MM.1S (cell line): Measurements from ENCODE around the gene ANTXR1.

ENCODE experiments used
- DNase-seq: peaks from one replicate; pipeline ENCODE4 v3.0.0-alpha.2; 2015
- H2AFZ ChIP-seq: fragments of 300-600 bp; sonication (generic); 2 replicates; pipeline ENCODE4 v1.6.0; 2016; ENCODE audit warnings: antibody characterized with exemption, low read length
- H3F3A ChIP-seq: fragments of 300-600 bp; sonication (generic); 2 replicates; pipeline ENCODE4 v1.6.1; 2016; ENCODE audit warnings: mild to moderate bottlenecking, antibody characterized with exemption, low read length, moderate library complexity, mixed read lengths; ENCODE audit not compliant: insufficient read depth
- H3K27ac ChIP-seq: fragments of 300-600 bp; sonication (generic); 2 replicates; pipeline ENCODE4 v1.5.1; 2016; ENCODE audit warnings: mild to moderate bottlenecking, low read length
- H3K27me3 ChIP-seq: fragments of 300-600 bp; sonication (generic); replicated peaks from 2 replicates; pipeline ENCODE4 v1.6.0; 2016; ENCODE audit warnings: low read length; ENCODE audit not compliant: insufficient read depth
- H3K36me3 ChIP-seq: fragments of 300-600 bp; sonication (generic); replicated peaks from 2 replicates; pipeline ENCODE4 v1.6.1; 2016; ENCODE audit warnings: mild to moderate bottlenecking, low read length, mixed read lengths; ENCODE audit not compliant: insufficient read depth
- H3K4me1 ChIP-seq: fragments of 300-600 bp; sonication (generic); 2 replicates; pipeline ENCODE4 v1.6.1; 2016; ENCODE audit warnings: low read length, mixed read lengths
- H3K4me2 ChIP-seq: fragments of 300-600 bp; sonication (generic); 2 replicates; pipeline ENCODE4 v1.6.0; 2016; ENCODE audit warnings: low read depth, low read length
- H3K4me3 ChIP-seq: fragments of 300-600 bp; sonication (generic); 2 replicates; pipeline ENCODE4 v1.5.1; 2016; ENCODE audit warnings: low read length, mixed read lengths
- H3K79me2 ChIP-seq: fragments of 300-600 bp; sonication (generic); 2 replicates; pipeline ENCODE4 v1.6.1; 2016; ENCODE audit warnings: mixed run types, low read length, mixed read lengths
- H3K9ac ChIP-seq: fragments of 300-600 bp; sonication (generic); 2 replicates; pipeline ENCODE4 v1.6.1; 2016; ENCODE audit warnings: low read length, mixed read lengths
- H3K9me2 ChIP-seq: fragments of 300-600 bp; sonication (generic); replicated peaks from 2 replicates; pipeline ENCODE4 v1.6.1; 2016; ENCODE audit warnings: mild to moderate bottlenecking, low read length, mixed read lengths; ENCODE audit not compliant: insufficient read depth
- H3K9me3 ChIP-seq: fragments of 300-600 bp; sonication (generic); replicated peaks from 2 replicates; pipeline ENCODE4 v1.6.1; 2016; ENCODE audit warnings: mild to moderate bottlenecking, low read length, mixed read lengths; ENCODE audit not compliant: insufficient read depth
- H4K20me1 ChIP-seq: fragments of 300-600 bp; sonication (generic); 2 replicates; pipeline ENCODE4 v1.6.1; 2016; ENCODE audit warnings: mild to moderate bottlenecking, low read length, moderate library complexity, mixed read lengths; ENCODE audit not compliant: insufficient read depth
- CTCF ChIP-seq: fragments of 300-600 bp; sonication (generic); IDR thresholded peaks from 2 replicates; pipeline ENCODE4 v1.5.1; 2016; ENCODE audit warnings: antibody characterized with exemption, low read length, mixed read lengths
- EZH2 ChIP-seq: fragments of 300-600 bp; sonication (generic); optimal IDR thresholded peaks from 2 replicates; pipeline ENCODE3; 2017; ENCODE audit warnings: low read depth, mild to moderate bottlenecking, antibody characterized with exemption, low read length, mixed read lengths
- EZH2phosphoT487 ChIP-seq: fragments of 300-600 bp; sonication (generic); IDR thresholded peaks from 2 replicates; pipeline ENCODE4 v1.6.1; 2018; ENCODE audit warnings: antibody characterized with exemption, low read length

Gene ANTXR1

GRCh38 chr2:69183659-69184058 lies 170.7 kb downstream of the ANTXR1 start:
- Histone ChIP-seq H3K79me2 (no peaks in the 10 kb centered on the region), H4K20me1 (no peaks in the 10 kb centered on the region), H2AFZ (no peak overlapping the region), H3F3A (no peaks in the 10 kb centered on the region), H3K4me1 (no peaks in the 10 kb centered on the region), H3K4me2 (no peak overlapping the region), H3K27ac (no peak overlapping the region), H3K4me3 (no peak overlapping the region), H3K27me3 (no peaks in the 10 kb centered on the region), H3K9ac (no peak overlapping the region), H3K36me3 (no peaks in the 10 kb centered on the region), H3K9me2 (no peaks in the 10 kb centered on the region), H3K9me3 (no peaks in the 10 kb centered on the region)
- TF ChIP-seq EZH2phosphoT487 (no peak), EZH2 (no peak), CTCF (no peak)
- DNase-seq, result no peak

DNA sequence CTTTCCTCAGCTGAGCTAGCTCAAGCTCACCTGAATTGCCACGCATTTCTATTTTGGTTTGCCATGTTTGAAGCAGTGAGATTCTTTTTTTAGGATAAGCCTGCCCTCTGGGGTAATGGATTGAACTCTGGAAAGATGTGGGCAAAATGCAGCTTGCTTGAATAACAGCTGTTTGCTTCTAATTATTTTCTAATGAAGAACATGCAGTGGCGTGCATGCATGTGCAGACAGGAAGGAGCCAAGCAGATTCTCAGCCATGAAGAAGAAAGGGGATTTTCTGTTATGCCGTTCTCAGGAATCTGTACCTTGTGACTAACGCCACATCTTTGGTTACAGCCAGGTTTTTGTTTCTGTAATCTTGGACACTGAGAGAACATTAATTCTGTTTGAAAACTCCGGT lies 171.2 kb downstream of the ANTXR1 start:
- H3K4me2 ChIP-seq, result no peak overlapping the region
- no peak overlapping the region for H3K4me3 ChIP-seq
- H3K4me1 ChIP-seq, result no peaks in the 10 kb centered on the region
- no peaks in the 10 kb centered on the region for H3K79me2 ChIP-seq
- no peak overlapping the region for H3K9ac ChIP-seq
- no peaks in the 10 kb centered on the region for H4K20me1 ChIP-seq
- H3K36me3 ChIP-seq, result no peaks in the 10 kb centered on the region
- H3K9me3 ChIP-seq, result no peaks in the 10 kb centered on the region
- no peak for DNase-seq
- H3K27me3 ChIP-seq, result no peaks in the 10 kb centered on the region
- no peak overlapping the region for H2AFZ ChIP-seq
- TF ChIP-seq EZH2phosphoT487 (no peak), EZH2 (no peak), CTCF (no peak)
- H3F3A ChIP-seq, result no peaks in the 10 kb centered on the region
- H3K27ac ChIP-seq, result no peak overlapping the region
- no peaks in the 10 kb centered on the region for H3K9me2 ChIP-seq

- Histone ChIP-seq H3K36me3 (no peaks in the 10 kb centered on the region), H4K20me1 (no peaks in the 10 kb centered on the region), H3F3A (no peaks in the 10 kb centered on the region), H3K9me2 (no peaks in the 10 kb centered on the region), H3K9ac (no peak overlapping the region), H3K27ac (no peak overlapping the region), H3K79me2 (no peaks in the 10 kb centered on the region), H3K4me1 (no peaks in the 10 kb centered on the region), H3K27me3 (no peaks in the 10 kb centered on the region), H3K4me3 (no peak overlapping the region), H3K4me2 (no peak overlapping the region), H2AFZ (no peak overlapping the region), H3K9me3 (no peaks in the 10 kb centered on the region)
- no peak for DNase-seq
- TF ChIP-seq CTCF (no peak), EZH2 (no peak), EZH2phosphoT487 (no peak)
These were observed 172.8 kb downstream of the ANTXR1 start for GRCh38 chr2:69185807-69186206.
